ENCODE data around the gene TBC1D17.
A peak's percentile ranks its signal among the peaks of the same experiment; 100 is the strongest.

Gene TBC1D17

GRCh38 chr19:49932731-49933131 lies 55.2 kb downstream of the TBC1D17 start:
- no peak for TF ChIP-seq CTCF (IDR thresholded peaks at IDR 0.05; ENCODE audit: extremely low read depth, missing control alignments)
- DNase-seq (ENCODE audit: low spot score), result no peak

- TF ChIP-seq CTCF (IDR thresholded peaks at IDR 0.05; ENCODE audit: extremely low read depth, missing control alignments), result no peak
- no peak for DNase-seq (ENCODE audit: low spot score)
Observed at GRCh38 chr19:49933643-49934042, 56.1 kb downstream of the TBC1D17 start.

GRCh38 chr19:49936549-49936948 lies 59.0 kb downstream of the TBC1D17 start:
- DNase-seq (ENCODE audit: low spot score), result no peak
- TF ChIP-seq CTCF (IDR thresholded peaks at IDR 0.05; ENCODE audit: extremely low read depth, missing control alignments), result no peak

GRCh38 chr19:49937750-49938381 lies 60.4 kb downstream of the TBC1D17 start:
- DNase-seq (ENCODE audit: low spot score), result peak; percentile 74
- peak; percentile 89 for TF ChIP-seq CTCF (IDR thresholded peaks at IDR 0.05; ENCODE audit: extremely low read depth, missing control alignments)

All from GM20000 (cell line).